Chondrocyte (in vitro differentiated cells): ENCODE data around the gene ST6GALNAC4. TPM values are rescaled to one million over a fixed set of nuclear protein-coding genes. Genes with fewer than 3 reads are reported as not detected.

ENCODE experiments used
- DNase-seq: peaks from one replicate; pipeline ENCODE4 v3.0.0; 2021; ENCODE audit warnings: mixed read lengths, low spot score
- H3K27ac Mint-ChIP-seq: one replicate; pipeline ENCODE4 v1.8.0; 2021; ENCODE audit warnings: mild to moderate bottlenecking, moderate library complexity, mixed read lengths; ENCODE audit not compliant: unreplicated experiment
- H3K27me3 Mint-ChIP-seq: 2 replicates; pipeline ENCODE4 v1.8.0; 2021; ENCODE audit warnings: low read depth, mixed read lengths
- H3K36me3 Mint-ChIP-seq: 2 replicates; pipeline ENCODE4 v1.8.0; 2021; ENCODE audit warnings: low read depth, mixed read lengths
- H3K4me1 Mint-ChIP-seq: 2 replicates; pipeline ENCODE4 v1.8.0; 2021; ENCODE audit warnings: low read depth, mild to moderate bottlenecking, mixed read lengths
- H3K4me3 Mint-ChIP-seq: one replicate; pipeline ENCODE4 v1.8.0; 2021; ENCODE audit warnings: mild to moderate bottlenecking, moderate library complexity, mixed read lengths; ENCODE audit not compliant: unreplicated experiment
- H3K9me3 Mint-ChIP-seq: 2 replicates; pipeline ENCODE4 v1.8.0; 2021; ENCODE audit warnings: low read depth, mixed read lengths
- total RNA-seq: library from RNA; stranded (reverse); gene quantifications from 3 replicates; pipeline ENCODE4 v1.2.1, GENCODE V29; 2021
- TF ChIP-seq, protein P1 (sequence below): fragments of 200-600 bp; sonication (generic); IDR thresholded peaks from 2 replicates; pipeline ENCODE4 v1.5.0; 2021; ENCODE audit warnings: antibody characterized with exemption, mild to moderate bottlenecking, moderate library complexity

ST6GALNAC4 gene
- total RNA-seq, 1 donor from 2014 or later: 25.5 TPM

DNA sequence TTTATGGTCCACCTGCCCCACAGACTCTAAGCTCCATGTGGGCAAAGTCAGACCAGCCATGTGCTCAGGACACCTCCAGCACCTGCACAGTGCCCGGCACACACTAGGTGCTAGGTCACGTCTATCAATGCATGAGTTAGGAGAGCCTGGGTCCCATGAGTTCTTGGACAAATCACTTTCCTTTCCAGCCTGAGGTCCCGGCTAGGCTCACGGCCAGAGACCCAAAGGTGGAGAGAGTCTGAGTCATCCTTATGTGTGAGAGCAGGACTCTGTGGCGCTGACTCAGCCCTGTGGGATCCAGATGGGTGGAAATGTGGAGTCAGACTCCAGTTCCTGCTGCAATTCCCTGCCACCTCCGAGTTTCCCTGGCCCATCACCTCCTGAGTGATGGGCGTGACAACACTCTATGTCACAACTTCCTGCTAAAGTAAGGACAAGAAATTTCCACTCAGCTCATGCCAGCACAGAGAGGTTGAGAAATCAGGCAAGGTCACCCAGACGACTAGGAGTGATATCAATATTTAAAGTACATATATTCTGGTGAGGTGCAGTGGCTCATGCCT is 2.5 kb upstream of the ST6GALNAC4 start:
- TF ChIP-seq, protein P1, sequence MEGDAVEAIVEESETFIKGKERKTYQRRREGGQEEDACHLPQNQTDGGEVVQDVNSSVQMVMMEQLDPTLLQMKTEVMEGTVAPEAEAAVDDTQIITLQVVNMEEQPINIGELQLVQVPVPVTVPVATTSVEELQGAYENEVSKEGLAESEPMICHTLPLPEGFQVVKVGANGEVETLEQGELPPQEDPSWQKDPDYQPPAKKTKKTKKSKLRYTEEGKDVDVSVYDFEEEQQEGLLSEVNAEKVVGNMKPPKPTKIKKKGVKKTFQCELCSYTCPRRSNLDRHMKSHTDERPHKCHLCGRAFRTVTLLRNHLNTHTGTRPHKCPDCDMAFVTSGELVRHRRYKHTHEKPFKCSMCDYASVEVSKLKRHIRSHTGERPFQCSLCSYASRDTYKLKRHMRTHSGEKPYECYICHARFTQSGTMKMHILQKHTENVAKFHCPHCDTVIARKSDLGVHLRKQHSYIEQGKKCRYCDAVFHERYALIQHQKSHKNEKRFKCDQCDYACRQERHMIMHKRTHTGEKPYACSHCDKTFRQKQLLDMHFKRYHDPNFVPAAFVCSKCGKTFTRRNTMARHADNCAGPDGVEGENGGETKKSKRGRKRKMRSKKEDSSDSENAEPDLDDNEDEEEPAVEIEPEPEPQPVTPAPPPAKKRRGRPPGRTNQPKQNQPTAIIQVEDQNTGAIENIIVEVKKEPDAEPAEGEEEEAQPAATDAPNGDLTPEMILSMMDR: no peak
- H3K4me3 Mint-ChIP-seq: no peak overlapping the region
- H3K36me3 Mint-ChIP-seq: no peaks in the 10 kb centered on the region
- H3K4me1 Mint-ChIP-seq: peaks cover 50% of the 10 kb centered on the region
- peak; percentile 85 for DNase-seq
- no peaks in the 10 kb centered on the region for H3K9me3 Mint-ChIP-seq
- H3K27ac Mint-ChIP-seq: peak overlapping the region; percentile 96
- H3K27me3 Mint-ChIP-seq: no peaks in the 10 kb centered on the region

DNA sequence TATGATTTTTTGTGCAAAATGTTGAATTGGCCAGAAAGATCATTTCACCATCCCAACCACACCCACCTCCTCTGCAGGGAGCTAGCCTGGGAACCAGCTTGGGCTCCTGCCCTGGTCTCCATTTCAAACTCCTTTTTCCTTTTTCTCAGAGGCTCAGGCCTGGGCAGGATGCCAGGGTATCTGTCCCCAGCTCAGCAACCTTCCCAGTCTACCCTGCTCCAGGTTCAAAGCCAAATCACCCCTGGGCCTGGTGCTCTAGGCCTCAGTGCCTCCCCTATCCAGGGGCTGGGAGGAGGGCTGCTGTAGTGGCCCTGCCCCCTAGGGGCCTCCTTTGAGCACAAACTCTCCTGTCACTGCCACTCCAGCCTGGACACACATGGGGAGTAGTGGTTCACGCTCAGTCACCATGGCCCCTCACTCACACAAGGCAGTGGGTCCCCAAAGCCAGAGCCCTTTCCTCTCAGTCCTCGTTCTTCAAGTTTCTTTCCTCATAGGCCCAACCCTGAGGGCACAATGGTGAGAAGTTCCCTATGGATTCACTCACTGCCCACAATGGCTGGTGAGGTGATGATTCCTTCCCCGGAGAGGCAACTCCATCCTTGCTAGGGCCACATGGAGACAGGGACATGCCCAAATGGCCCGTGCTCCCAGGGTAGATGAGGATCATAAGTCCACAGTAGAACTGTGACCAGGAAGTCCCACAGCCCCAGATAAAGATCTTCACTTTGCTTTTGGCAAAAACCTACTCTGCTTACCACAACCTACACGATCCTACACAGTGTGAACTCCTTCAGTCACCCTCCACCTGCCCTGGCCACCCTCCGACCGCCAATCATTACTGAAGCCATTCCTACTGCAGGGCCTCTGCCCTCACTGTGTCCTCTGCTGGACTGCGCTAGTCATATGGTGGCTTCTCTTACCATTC is 1.6 kb upstream of the ST6GALNAC4 start:
- H3K4me1 Mint-ChIP-seq: peaks cover 45% of the 10 kb centered on the region
- H3K36me3 Mint-ChIP-seq: no peaks in the 10 kb centered on the region
- peak overlapping the region; percentile 96 for H3K27ac Mint-ChIP-seq
- no peaks in the 10 kb centered on the region for H3K9me3 Mint-ChIP-seq
- no peaks in the 10 kb centered on the region for H3K27me3 Mint-ChIP-seq
- peak; percentile 73 for DNase-seq
- TF ChIP-seq, protein P1: peak; percentile 19
- no peak overlapping the region for H3K4me3 Mint-ChIP-seq

DNA sequence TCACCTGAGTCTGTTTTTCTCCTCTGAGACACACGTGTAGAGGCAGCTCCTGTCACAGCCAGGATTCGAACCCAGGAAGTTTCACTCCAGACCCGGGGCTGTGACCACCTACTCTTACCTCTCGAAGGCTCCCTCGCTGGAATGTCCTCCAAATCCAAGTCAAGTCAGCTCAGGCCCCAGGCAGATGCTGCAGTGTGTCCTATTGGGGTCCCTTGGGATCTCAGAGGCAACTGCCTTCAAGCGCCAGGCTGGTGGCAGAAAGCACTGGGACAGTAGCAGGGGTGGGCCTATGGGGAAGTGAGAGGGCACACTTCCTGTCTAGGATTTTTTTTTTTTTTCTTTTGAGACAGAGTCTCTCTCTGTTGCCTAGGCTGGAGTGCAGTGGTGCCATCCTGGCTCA is 762 bp upstream of the ST6GALNAC4 start:
- H3K4me1 Mint-ChIP-seq: peaks cover 45% of the 10 kb centered on the region
- H3K4me3 Mint-ChIP-seq: no peak overlapping the region
- H3K27ac Mint-ChIP-seq: peak overlapping the region; percentile 96

DNA sequence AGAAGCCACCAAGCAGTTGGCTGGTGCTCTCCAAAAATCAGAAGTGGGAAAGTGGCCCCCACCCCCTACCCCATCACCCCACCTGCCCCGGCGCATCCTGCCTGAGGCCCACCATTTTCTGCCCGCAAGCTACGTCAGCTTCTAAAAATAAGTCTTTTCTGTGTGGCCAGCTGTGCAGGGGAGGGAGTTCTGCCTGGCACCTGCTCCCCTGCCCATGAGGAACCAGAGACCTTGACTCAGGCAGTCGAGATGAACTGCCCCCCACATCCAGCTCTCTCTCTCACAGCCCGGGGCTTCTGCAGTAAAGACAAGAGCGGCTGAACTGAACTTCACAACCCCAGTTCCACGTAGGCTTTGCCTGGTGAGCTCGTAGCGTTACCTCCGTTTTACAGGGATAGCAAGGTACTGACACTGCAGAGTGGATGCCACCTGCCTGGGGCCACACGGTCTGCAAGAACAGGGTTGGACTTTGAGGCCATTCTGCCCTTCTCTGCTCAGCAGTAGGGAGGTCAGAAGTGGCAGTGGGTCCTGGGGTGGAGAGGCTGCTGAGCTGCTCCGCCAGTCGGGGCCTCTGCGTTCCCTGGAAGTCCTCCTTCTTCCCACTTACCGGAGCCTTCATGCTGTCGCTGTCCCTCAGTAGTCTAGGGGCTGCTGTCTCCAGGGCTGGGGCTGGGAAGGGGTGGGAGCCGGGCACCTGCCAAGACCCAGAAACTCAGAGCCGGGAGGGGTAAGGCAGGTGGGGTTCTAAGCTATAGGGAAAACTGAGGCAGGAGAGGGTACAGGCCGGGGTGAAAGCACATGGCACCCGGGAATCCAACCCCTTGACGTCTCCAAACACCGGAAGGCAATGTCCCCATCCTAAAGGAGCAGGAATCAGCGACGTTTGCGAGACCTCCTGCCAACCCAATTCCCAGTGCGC is 781 bp downstream of the ST6GALNAC4 start:
- TF ChIP-seq, protein P1: no peak
- peak overlapping the region; percentile 77 for H3K4me3 Mint-ChIP-seq
- H3K27me3 Mint-ChIP-seq: no peaks in the 10 kb centered on the region
- H3K36me3 Mint-ChIP-seq: peaks cover 3% of the 10 kb centered on the region
- H3K4me1 Mint-ChIP-seq: peaks cover 45% of the 10 kb centered on the region
- peak overlapping the region; percentile 61 for H3K27ac Mint-ChIP-seq
- no peaks in the 10 kb centered on the region for H3K9me3 Mint-ChIP-seq
- peak; percentile 67 for DNase-seq

More for the DNA sequence above, 762 bp upstream of the ST6GALNAC4 start:
- Mint-ChIP-seq H3K27me3 (no peaks in the 10 kb centered on the region), H3K36me3 (no peaks in the 10 kb centered on the region), H3K9me3 (no peaks in the 10 kb centered on the region)
- DNase-seq: no peak
- TF ChIP-seq, protein P1: no peak

DNA sequence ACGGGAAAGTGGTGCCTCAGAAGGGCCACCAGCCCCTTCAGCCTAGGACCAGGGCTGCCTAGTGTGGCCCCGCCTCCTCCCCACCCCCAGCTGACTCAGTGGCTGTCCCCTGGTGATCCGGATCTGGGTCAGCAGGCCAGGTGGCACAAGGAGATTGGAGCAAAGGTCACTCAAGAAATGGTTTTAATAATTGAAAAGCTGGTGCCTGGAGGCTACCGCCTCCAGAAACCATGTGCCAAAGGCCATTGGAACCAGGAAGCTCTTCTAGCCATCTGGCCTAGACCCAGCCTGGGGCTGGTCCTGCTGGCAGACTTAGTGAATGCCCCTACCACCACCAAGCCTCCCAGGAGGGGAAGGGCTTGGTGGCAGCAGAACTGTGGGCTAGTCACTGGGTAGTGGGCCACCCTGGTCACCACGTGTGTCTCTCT is 1.5 kb downstream of the ST6GALNAC4 start:
- peaks cover 48% of the 10 kb centered on the region for H3K4me1 Mint-ChIP-seq
- TF ChIP-seq, protein P1: no peak
- H3K9me3 Mint-ChIP-seq: no peaks in the 10 kb centered on the region

More for the DNA sequence above, 1.5 kb downstream of the ST6GALNAC4 start:
- peak; percentile 67 for DNase-seq
- Mint-ChIP-seq H3K4me3 (no peak overlapping the region), H3K27ac (no peak overlapping the region), H3K27me3 (no peaks in the 10 kb centered on the region), H3K36me3 (peaks cover 6% of the 10 kb centered on the region)
